Esophagus squamous epithelium (tissue), 5 donors: ENCODE data around the gene CDK5RAP2. TPM values are rescaled to one million over a fixed set of nuclear protein-coding genes. Genes with fewer than 3 reads are reported as not detected.

Experiments
- DNase-seq: peaks from one replicate; lab custom pipeline; 2025; lab: John Stamatoyannopoulos, UW
- H3K27ac ChIP-seq, 4 donors: fragments of 200-600 bp; sonication (generic); one replicate each; pipeline ENCODE4 v1.5.1; 2016 to 2019; ENCODE audit warnings: mild to moderate bottlenecking in 1 of 4
- H3K27me3 ChIP-seq, 4 donors: fragments of 200-600 bp; sonication (generic); 1 replicate in 3 of 4; 2 replicates in 1 of 4; pipeline versions ENCODE4 v1.5.1 to v1.6.0; 2017 to 2021; ENCODE audit warnings: antibody characterized with exemption in 1 of 4
- H3K36me3 ChIP-seq, 3 donors: fragments of 200-600 bp; sonication (generic); one replicate each; pipeline ENCODE4 v1.5.1; 2016 to 2019
- H3K4me1 ChIP-seq, 3 donors: fragments of 200-600 bp; sonication (generic); one replicate each; pipeline ENCODE4 v1.5.1; 2017 to 2019
- H3K4me3 ChIP-seq, 4 donors: fragments of 200-600 bp; sonication (generic); 1 replicate in 3 of 4; 2 replicates in 1 of 4; pipeline ENCODE4 v1.5.1; 2016 to 2019; ENCODE audit warnings: mild to moderate bottlenecking in 2 of 4, moderate library complexity in 1 of 4
- H3K9me3 ChIP-seq, 3 donors: fragments of 200-600 bp; sonication (generic); one replicate each; pipeline ENCODE4 v1.5.1; 2016 to 2019
- CTCF ChIP-seq, 6 experiments: fragments of 450-650 bp in 4 of 6; fragments of 200-600 bp in 2 of 6; sonication (generic) in 2 of 6; IDR thresholded peaks; one replicate each; pipeline ENCODE4 v1.5.1; 2016 to 2019; ENCODE audit warnings: antibody characterized with exemption in 6 of 6, mild to moderate bottlenecking in 4 of 6, moderate library complexity in 4 of 6
- POLR2A ChIP-seq, 4 donors: fragments of 450-650 bp; IDR thresholded peaks; one replicate each; pipeline ENCODE4 v1.6.1; 2017; ENCODE audit warnings: antibody characterized with exemption in 4 of 4, mild to moderate bottlenecking in 4 of 4, moderate library complexity in 3 of 4
- WGBS, 2 donors: methylation state at CpG; one replicate each; pipeline ENCODE4 v1.1.5; 2018; 5-methylcytosine and 5-hydroxymethylcytosine counted together
- intact Hi-C: fragments of 100-400 bp; cut with DNase I; formaldehyde crosslinking; loops from one replicate; pipeline ENCODE4 v1.15.0; 2022
- total RNA-seq, 4 donors: library from RNA; depleted of rRNA; stranded (reverse); fragments of >200 nt; gene quantifications; one replicate each; pipeline ENCODE4 v1.1.0, GENCODE V29; 2016
- donor health status: DM: yes; HTN: yes; CAD: no.

The CDK5RAP2 gene
- total RNA-seq, 4 donors from 2014 or later, result 23.2 to 41.2 (median 33.8) TPM

GRCh38 chr9:120538339-120538738, 41.6 kb downstream of the CDK5RAP2 start:
- H3K4me1 ChIP-seq, result peaks cover 0 to 11% (median 1%) of the 10 kb centered on the region in 3 donors
- TF ChIP-seq POLR2A (IDR thresholded peaks at IDR 0.05) (no peak), CTCF (IDR thresholded peaks at IDR 0.05) (no peak)
- no peaks in the 10 kb centered on the region for H3K27me3 ChIP-seq
- DNase-seq, result no peak
- 75 to 84% methylated on average over 3 of the region's 3 CpGs for WGBS, 2 donors
- no peaks in the 10 kb centered on the region for H3K9me3 ChIP-seq
- no peak overlapping the region for H3K27ac ChIP-seq
- H3K4me3 ChIP-seq, result no peak overlapping the region
- H3K36me3 ChIP-seq, result peaks cover 20 to 95% (median 29%) of the 10 kb centered on the region in 3 donors
- intact Hi-C loops, result no loop called here

- Histone ChIP-seq H3K36me3 (peaks cover 20 to 95% (median 29%) of the 10 kb centered on the region in 3 donors), H3K4me1 (peaks cover 4 to 23% (median 7%) of the 10 kb centered on the region in 3 donors), H3K9me3 (no peaks in the 10 kb centered on the region), H3K27ac (no peak overlapping the region), H3K27me3 (no peaks in the 10 kb centered on the region), H3K4me3 (no peak overlapping the region)
- intact Hi-C loops, result no loop called here
- DNase-seq, result no peak
- TF ChIP-seq POLR2A (IDR thresholded peaks at IDR 0.05) (no peak), CTCF (IDR thresholded peaks at IDR 0.05) (no peak)
- 80 to 81% methylated on average over 5 of the region's 5 CpGs for WGBS, 2 donors
These were observed 42.9 kb downstream of the CDK5RAP2 start for GRCh38 chr9:120536949-120537640.

- peaks cover 20 to 92% (median 29%) of the 10 kb centered on the region in 3 donors for H3K36me3 ChIP-seq
- 94 to 97% methylated on average over 6 of the region's 6 CpGs for WGBS, 2 donors
- intact Hi-C loops, result no loop called here
- no peaks in the 10 kb centered on the region for H3K27me3 ChIP-seq
- H3K4me3 ChIP-seq, result no peak overlapping the region
- no peaks in the 10 kb centered on the region for H3K9me3 ChIP-seq
- peaks cover 4 to 33% (median 12%) of the 10 kb centered on the region in 3 donors for H3K4me1 ChIP-seq
- no peak for DNase-seq
- H3K27ac ChIP-seq, result no peak overlapping the region
- TF ChIP-seq POLR2A (IDR thresholded peaks at IDR 0.05) (no peak), CTCF (IDR thresholded peaks at IDR 0.05) (no peak)
These were observed 43.9 kb downstream of the CDK5RAP2 start for GRCh38 chr9:120536094-120536493.

- Histone ChIP-seq H3K27ac (peak overlapping the region in 2 of 4 donors; percentile 94 to 96), H3K4me3 (no peak overlapping the region), H3K4me1 (peaks cover 4 to 35% (median 12%) of the 10 kb centered on the region in 3 donors), H3K36me3 (peaks cover 20 to 89% (median 38%) of the 10 kb centered on the region in 3 donors), H3K27me3 (no peaks in the 10 kb centered on the region), H3K9me3 (no peaks in the 10 kb centered on the region)
- 64 to 78% methylated on average over 2 of the region's 2 CpGs for WGBS, 2 donors
- no peak for DNase-seq
- intact Hi-C loops, result no loop called here
- TF ChIP-seq POLR2A (IDR thresholded peaks at IDR 0.05) (no peak), CTCF (IDR thresholded peaks at IDR 0.05) (no peak)
These were observed 45.7 kb downstream of the CDK5RAP2 start for GRCh38 chr9:120534266-120534665.

GRCh38 chr9:120532891-120533290, 47.1 kb downstream of the CDK5RAP2 start:
- peaks cover 11 to 89% (median 46%) of the 10 kb centered on the region in 3 donors for H3K36me3 ChIP-seq
- TF ChIP-seq POLR2A (IDR thresholded peaks at IDR 0.05) (peak in 2 of 4 donors; percentile 1 to 6), CTCF (IDR thresholded peaks at IDR 0.05) (no peak)
- WGBS, 2 donors, result 57 to 79% methylated on average over 10 of the region's 10 CpGs

More at GRCh38 chr9:120532891-120533290, 47.1 kb downstream of the CDK5RAP2 start:
- Histone ChIP-seq H3K4me1 (peaks cover 4 to 35% (median 12%) of the 10 kb centered on the region in 3 donors), H3K9me3 (no peaks in the 10 kb centered on the region), H3K4me3 (peak overlapping the region; percentile 15 to 39 (median 22)), H3K27ac (peak overlapping the region; percentile 87 to 96 (median 92)), H3K27me3 (no peaks in the 10 kb centered on the region)
- intact Hi-C loops, result no loop called here
- no peak for DNase-seq
